Raji (cell line): ENCODE results near the gene CRAMP1.

Source experiments
- POLR2A ChIP-seq: IDR thresholded peaks from 2 replicates; pipeline ENCODE4 v1.6.1; 2011; ENCODE audit warnings: low read depth, low read length, control low read depth; ENCODE audit not compliant: insufficient read depth

Gene CRAMP1

GRCh38 chr16:1612320-1613111 is at the start of gene CRAMP1:
Gene CRAMP1, plus strand, starts transcription at chr16:1612360. Its CDS starts 2,280 bp downstream, at chr16:1614640.
- TF ChIP-seq POLR2A = peak; percentile 13; the same call in 1 of the 2 replicates

- TF ChIP-seq POLR2A = no peak
Observed at GRCh38 chr16:1563786-1564185, 48.4 kb upstream of the CRAMP1 start.

GRCh38 chr16:1564325-1564724 is 47.8 kb upstream of the CRAMP1 start:
- TF ChIP-seq POLR2A = no peak

- TF ChIP-seq POLR2A = no peak
Observed at GRCh38 chr16:1565083-1565805, 46.9 kb upstream of the CRAMP1 start.

GRCh38 chr16:1567988-1568387 is 44.2 kb upstream of the CRAMP1 start:
- no peak for TF ChIP-seq POLR2A

GRCh38 chr16:1571012-1571671 is 41.0 kb upstream of the CRAMP1 start:
- TF ChIP-seq POLR2A = no peak

- no peak for TF ChIP-seq POLR2A
Observed at GRCh38 chr16:1572673-1573072, 39.5 kb upstream of the CRAMP1 start.

GRCh38 chr16:1573301-1573700 is 38.9 kb upstream of the CRAMP1 start:
- TF ChIP-seq POLR2A = no peak

- TF ChIP-seq POLR2A = no peak
Observed at GRCh38 chr16:1575578-1575977, 36.6 kb upstream of the CRAMP1 start.

GRCh38 chr16:1579214-1579613 is 32.9 kb upstream of the CRAMP1 start:
- no peak for TF ChIP-seq POLR2A

- no peak for TF ChIP-seq POLR2A
Observed at GRCh38 chr16:1580256-1580655, 31.9 kb upstream of the CRAMP1 start.

GRCh38 chr16:1580956-1581355 is 31.2 kb upstream of the CRAMP1 start:
- TF ChIP-seq POLR2A = no peak

GRCh38 chr16:1581804-1582203 is 30.4 kb upstream of the CRAMP1 start:
- TF ChIP-seq POLR2A = no peak

- TF ChIP-seq POLR2A = no peak
Observed at GRCh38 chr16:1583180-1583579, 29.0 kb upstream of the CRAMP1 start.

- no peak for TF ChIP-seq POLR2A
Observed at GRCh38 chr16:1584926-1585484, 27.2 kb upstream of the CRAMP1 start.
